ENCODE data around the gene ABCD3. TPM values are rescaled to one million over a fixed set of nuclear protein-coding genes. Genes with fewer than 3 reads are reported as not detected.

Gene ABCD3
- total RNA-seq, 2 experiments from 2014 or later = 28.0 to 31.5 TPM

DNA sequence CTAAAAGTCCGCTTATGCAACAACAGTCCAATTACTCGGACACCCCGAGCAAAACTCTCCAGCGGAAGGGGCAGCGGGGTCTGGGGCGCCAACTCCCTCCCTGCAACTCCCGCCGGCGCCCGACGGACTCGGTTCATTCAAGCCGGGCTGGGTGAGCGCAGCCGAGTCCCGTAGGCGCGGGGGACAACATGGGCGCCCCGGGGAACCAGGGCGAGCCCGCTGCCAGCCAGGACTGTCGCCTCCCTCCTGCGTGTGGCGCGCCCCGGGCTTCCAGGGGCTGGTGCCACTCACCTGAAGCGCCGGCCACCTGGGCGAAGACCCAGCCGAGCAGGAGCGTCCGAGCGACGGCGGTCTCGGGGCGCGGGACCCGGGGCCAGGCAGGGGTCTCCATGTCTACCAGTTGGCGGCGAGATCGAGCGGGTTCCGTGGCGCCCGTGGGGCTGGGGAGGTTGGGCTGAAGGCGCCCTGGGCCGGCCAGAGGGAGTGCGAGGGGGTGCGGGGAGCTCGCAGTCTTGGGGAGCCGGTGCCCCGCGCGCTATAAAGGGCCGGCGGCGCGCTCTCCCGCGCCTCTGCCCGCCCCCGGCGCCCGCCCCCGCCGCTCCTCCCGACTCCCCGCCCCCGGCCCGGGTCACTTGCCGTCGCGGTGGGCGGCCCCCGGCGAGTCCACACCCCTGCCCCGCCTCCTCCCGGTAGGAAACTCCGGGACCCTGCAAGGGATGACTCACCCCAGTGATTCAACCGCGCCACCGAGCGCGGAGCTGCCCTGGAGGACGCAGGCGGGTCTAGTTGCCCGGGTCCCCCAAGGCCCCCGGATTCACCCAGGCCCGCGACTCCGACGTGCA lies 123.3 kb downstream of the ABCD3 start, which contains the start of gene F3:
F3 (minus strand) TSS at position 514 of the 842 bp plus-strand sequence; CDS start at position 391, 123 bp downstream.
- Mint-ChIP-seq H3K36me3 (ENCODE audit: low read depth) (no peaks in the 10 kb centered on the region), H3K27ac (no peak within 1 kb of the TSS), H3K27me3 (peaks cover 74% of the 10 kb centered on the region), H3K4me3 (peak within 1 kb of the TSS; percentile 65), H3K9me3 (no peaks in the 10 kb centered on the region), H3K4me1 (peaks cover 16% of the 10 kb centered on the region)
- peak; percentile 55 for DNase-seq
- CTCF ChIA-PET = interaction anchor here (1.4 kb wide), 1 partner anchor 261 kb away, joined by 4 read pairs; no protein-coding TSS in a partner anchor
- POLR2A ChIA-PET = no interaction called here

DNA sequence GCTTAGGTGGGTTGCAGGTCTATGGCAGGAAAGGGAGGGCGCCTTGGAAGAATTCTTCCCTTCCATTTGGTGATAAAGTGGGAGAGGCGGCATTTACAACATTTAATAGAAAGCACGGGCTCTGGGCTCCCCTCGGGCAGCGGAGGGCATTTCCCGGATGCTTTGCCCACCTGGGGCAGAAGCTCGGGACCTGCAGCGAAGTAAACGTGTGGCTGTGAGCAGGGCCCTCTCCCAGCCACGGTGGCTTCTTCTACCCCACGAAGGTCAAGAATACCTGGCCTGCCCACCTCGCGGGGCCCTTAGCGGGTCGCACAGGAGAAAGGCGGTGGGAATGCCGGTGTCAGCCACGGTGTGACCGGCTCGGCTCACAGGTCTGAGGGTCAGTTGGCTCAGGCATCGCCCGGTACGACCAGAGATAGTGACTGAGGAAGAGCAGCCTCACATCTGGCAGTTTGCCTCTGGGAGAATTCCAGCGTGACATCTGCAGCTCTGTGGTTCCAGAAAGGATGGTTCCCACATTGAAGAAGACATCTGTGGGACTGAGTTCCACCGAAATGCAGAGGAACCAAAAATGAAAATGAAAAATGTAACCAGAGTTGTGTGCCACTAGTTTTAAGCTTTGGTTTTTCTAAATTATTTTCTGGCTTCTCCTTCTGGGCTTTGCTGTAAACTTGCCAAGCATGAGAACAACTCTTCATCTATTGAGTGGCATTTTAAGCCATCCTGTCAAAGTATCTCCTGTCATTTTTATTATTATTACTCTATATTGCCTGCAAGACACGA lies 124.1 kb downstream of the ABCD3 start:
- Mint-ChIP-seq H3K9me3 (no peaks in the 10 kb centered on the region), H3K36me3 (ENCODE audit: low read depth) (no peaks in the 10 kb centered on the region), H3K27ac (no peak overlapping the region), H3K27me3 (peaks cover 77% of the 10 kb centered on the region), H3K4me1 (peaks cover 16% of the 10 kb centered on the region), H3K4me3 (peak overlapping the region; percentile 65)
- no peak for DNase-seq
- ChIA-PET CTCF (interaction anchor here (1.4 kb wide), 1 partner anchor 260 kb away, joined by 4 read pairs; no protein-coding TSS in a partner anchor), POLR2A (no interaction called here)

DNA sequence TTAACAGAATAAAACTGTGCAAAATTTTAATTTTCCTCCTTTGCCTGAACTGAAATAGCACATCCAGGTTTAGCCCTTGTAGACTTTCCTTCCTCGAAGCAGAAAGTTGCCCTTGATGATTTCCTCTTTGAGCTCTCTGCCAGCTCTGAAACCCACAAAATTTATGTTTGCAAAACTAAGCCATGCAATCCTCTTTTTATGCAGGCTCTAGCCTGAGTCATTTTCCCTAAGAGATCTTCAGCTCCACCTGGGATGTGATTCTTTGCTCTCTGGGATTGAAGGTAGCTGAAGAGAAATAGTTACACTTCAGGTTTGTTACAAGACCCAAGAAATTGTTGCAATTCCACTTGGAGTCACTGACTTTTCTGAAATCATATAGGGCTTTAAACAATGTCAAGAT lies 124.8 kb downstream of the ABCD3 start:
- Mint-ChIP-seq H3K27me3 (peaks cover 75% of the 10 kb centered on the region), H3K27ac (no peak overlapping the region), H3K4me3 (no peak overlapping the region), H3K9me3 (no peaks in the 10 kb centered on the region), H3K4me1 (peaks cover 16% of the 10 kb centered on the region), H3K36me3 (ENCODE audit: low read depth) (no peaks in the 10 kb centered on the region)
- DNase-seq = no peak
- POLR2A ChIA-PET = no interaction called here
- CTCF ChIA-PET = interaction anchor here (1.4 kb wide), 1 partner anchor 259 kb away, joined by 4 read pairs; no protein-coding TSS in a partner anchor

DNA sequence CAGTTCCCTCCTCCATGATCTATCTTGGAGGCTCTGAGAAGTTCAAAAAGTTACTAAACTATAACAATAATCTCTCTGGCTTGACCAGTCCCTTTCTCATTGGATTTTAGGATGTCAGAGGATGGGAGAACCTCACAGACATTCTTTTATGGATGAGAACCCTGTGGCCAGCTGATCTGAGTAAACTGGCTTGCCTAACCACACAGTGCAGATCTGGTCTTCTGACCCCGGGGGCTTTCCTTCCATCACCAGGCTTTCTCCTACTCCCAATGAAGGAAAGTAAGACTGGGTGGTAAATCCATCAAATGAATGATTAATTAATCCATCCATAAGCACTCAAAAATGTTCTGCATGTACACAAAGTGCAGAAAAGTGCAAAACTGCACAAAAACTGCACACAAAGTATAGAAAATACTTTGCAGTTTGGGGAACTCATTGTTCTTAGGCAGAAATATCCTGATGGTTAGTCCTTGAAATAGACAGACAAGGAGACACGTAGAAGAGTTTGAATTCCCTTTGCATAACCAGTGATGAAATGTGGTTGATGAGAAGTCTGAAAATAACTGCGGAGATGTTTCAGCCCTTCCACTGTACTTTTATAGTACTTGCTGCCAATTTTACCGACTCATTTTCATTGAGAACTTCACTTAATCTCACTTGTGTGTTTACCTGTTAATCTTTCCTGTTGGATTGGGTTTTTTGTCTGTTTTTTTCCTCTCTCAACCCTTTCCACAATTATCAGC lies 125.9 kb downstream of the ABCD3 start:
- H3K36me3 Mint-ChIP-seq (ENCODE audit: low read depth) = no peaks in the 10 kb centered on the region
- no peak overlapping the region for H3K4me3 Mint-ChIP-seq
- no peaks in the 10 kb centered on the region for H3K9me3 Mint-ChIP-seq
- ChIA-PET CTCF (no interaction called here), POLR2A (no interaction called here)
- no peak overlapping the region for H3K27ac Mint-ChIP-seq
- peaks cover 72% of the 10 kb centered on the region for H3K27me3 Mint-ChIP-seq
- no peak for DNase-seq
- H3K4me1 Mint-ChIP-seq = peaks cover 16% of the 10 kb centered on the region

DNA sequence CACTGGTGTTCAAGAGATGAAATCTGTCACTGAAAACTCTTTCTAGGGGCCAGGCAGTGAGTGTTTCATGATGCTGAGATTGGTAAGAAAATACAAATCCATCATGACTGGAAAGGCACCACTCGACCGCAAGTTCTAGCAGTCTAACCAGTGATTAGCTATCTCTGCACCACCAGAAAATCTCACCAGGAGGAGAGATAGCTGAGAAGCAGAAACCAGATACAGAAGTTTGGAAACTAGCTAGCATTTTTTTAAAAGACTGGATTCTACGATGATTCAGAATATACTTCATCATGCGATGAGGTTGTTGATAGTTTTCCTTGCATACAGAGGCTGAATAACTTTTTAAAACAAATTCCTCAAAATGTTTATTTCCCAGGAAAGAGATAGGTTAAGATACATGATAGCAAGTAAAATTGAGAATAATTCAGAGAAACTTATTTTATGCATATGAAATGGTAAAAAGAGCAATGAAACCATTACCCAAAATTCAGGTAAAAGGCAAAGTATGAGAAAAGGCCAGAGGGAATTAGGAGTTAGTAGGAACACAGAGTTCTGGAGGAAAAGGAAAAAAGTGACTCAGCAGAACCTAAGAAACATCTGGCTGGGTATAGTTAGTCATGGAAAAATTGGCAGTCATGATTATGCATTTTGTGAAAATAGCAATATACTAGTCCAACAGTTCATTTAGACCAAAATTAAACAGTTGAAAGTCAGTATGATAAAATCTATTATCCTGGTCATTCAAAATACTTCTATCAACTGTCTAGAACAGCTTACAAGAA lies 126.7 kb downstream of the ABCD3 start:
- ChIA-PET CTCF (no interaction called here), POLR2A (no interaction called here)
- H3K27me3 Mint-ChIP-seq = peaks cover 67% of the 10 kb centered on the region
- peaks cover 16% of the 10 kb centered on the region for H3K4me1 Mint-ChIP-seq
- no peaks in the 10 kb centered on the region for H3K9me3 Mint-ChIP-seq
- H3K36me3 Mint-ChIP-seq (ENCODE audit: low read depth) = no peaks in the 10 kb centered on the region
- H3K27ac Mint-ChIP-seq = no peak overlapping the region
- DNase-seq = no peak
- no peak overlapping the region for H3K4me3 Mint-ChIP-seq

DNA sequence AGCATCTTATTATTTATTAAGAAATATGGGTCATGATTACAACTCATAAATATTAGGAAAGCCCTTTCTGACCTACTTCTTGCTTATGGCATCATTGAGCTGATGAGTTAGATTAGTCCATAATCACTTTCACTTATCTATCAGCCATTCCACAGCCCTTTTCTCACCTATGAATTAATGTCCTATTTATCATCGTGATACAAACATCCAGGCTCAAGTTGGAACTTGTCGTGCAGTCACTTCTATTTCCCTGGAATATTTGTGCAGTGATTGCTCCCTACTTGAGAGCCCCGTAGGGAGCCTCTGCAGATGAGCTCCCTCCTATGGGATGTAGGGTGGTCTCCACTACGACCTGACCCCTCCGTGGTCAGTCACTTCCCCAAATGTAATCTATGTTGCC lies 131.5 kb downstream of the ABCD3 start:
- no peaks in the 10 kb centered on the region for H3K36me3 Mint-ChIP-seq (ENCODE audit: low read depth)
- DNase-seq = no peak
- H3K4me3 Mint-ChIP-seq = no peak overlapping the region
- no peak overlapping the region for H3K27ac Mint-ChIP-seq
- CTCF ChIA-PET = no interaction called here
- no peaks in the 10 kb centered on the region for H3K4me1 Mint-ChIP-seq
- POLR2A ChIA-PET = no interaction called here
- H3K9me3 Mint-ChIP-seq = no peaks in the 10 kb centered on the region
- H3K27me3 Mint-ChIP-seq = peaks cover 39% of the 10 kb centered on the region

DNA sequence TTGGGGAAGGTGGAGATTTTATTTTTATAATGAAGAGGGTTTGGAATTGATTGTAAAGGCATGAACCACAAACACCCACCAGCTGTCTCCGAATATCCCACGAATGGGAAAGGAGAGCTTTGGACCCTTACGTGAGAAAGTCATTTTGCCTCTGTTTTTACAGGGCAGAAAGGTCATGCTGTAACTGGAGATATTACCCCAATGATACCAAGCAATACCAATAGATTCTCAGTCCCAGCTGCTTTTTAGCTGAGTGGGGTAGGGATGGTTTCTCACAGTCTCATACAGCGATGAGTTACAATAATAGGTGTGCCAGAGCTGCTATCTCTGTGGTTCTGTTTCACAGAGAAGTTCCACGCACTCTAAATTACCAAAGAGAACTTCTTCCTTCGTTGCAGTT lies 132.2 kb downstream of the ABCD3 start:
- Mint-ChIP-seq H3K27me3 (peaks cover 33% of the 10 kb centered on the region), H3K27ac (no peak overlapping the region), H3K36me3 (ENCODE audit: low read depth) (no peaks in the 10 kb centered on the region), H3K9me3 (no peaks in the 10 kb centered on the region), H3K4me1 (no peaks in the 10 kb centered on the region), H3K4me3 (no peak overlapping the region)
- ChIA-PET POLR2A (no interaction called here), CTCF (no interaction called here)
- DNase-seq = no peak

DNA sequence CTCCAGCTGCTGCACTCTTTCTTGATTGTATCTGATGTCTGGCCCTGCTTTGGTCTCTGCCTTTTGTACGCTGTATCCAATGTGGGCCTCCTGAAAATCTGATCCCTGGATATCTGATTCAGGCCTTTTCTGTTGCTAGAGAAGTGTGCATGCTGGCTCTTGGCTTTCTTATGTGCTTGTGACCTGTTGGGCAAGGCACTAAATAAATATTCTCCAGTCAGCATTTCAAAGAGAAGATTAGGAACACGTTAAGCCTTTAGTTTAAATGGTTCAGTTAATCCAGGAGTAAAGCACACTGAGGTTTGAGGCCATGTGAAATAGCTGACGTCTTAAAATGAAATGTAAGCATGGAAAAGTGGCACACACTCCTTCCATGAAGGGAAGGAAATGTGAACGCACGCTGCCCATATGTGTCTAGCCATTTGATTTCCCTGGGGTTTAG lies 132.6 kb downstream of the ABCD3 start:
- Mint-ChIP-seq H3K27me3 (peaks cover 33% of the 10 kb centered on the region), H3K4me1 (no peaks in the 10 kb centered on the region), H3K4me3 (no peak overlapping the region), H3K36me3 (ENCODE audit: low read depth) (no peaks in the 10 kb centered on the region), H3K9me3 (no peaks in the 10 kb centered on the region), H3K27ac (no peak overlapping the region)
- POLR2A ChIA-PET = no interaction called here
- CTCF ChIA-PET = no interaction called here
- DNase-seq = no peak

DNA sequence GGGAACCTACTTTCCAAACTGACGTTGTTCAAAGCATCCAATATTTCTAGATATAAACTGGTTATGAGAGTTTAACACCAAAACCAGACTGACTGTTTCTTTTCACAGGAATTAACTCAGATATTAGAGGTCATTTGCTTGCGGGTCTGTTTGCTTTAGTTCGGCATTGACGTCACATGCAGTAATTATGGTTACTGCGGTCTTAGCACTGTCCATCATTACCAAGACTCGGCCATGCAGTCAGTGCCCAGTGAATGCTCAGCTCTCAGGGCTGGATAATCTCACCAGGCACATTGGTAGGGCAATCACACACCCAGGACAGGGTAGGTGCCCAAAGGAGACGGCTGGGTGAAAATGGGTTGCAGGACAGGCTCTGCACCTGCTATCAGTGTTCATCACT lies 133.3 kb downstream of the ABCD3 start:
- no peaks in the 10 kb centered on the region for H3K4me1 Mint-ChIP-seq
- H3K9me3 Mint-ChIP-seq = no peaks in the 10 kb centered on the region
- no peak for DNase-seq
- H3K27ac Mint-ChIP-seq = no peak overlapping the region
- ChIA-PET POLR2A (no interaction called here), CTCF (no interaction called here)
- H3K27me3 Mint-ChIP-seq = peaks cover 28% of the 10 kb centered on the region
- H3K4me3 Mint-ChIP-seq = no peak overlapping the region
- H3K36me3 Mint-ChIP-seq (ENCODE audit: low read depth) = no peaks in the 10 kb centered on the region

DNA sequence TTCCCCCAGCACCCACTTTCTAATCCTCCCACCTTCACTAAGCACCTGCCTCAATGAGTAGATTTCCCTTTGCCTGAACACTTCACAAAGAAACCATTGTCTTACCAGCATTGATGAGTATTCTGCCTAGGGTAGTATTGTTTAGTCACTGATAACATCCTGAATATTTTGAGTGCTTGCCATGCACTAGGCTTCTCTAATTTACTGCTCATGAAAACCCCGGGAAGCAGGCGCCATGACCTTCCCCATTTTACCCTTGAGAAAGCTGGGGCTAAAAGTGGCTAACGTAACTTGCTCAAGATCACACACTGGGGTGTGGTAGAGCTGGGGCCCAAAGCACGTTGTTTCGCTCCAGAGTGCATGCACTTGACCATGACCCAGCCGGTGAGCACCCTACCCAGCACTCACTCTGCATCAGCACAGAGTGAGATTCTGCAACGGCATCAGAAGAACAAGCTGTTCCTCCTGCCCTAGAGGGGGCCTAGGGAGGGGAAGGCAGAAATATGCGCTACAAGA lies 133.9 kb downstream of the ABCD3 start:
- no peak overlapping the region for H3K4me3 Mint-ChIP-seq
- H3K27me3 Mint-ChIP-seq = peaks cover 21% of the 10 kb centered on the region
- no peak for DNase-seq
- POLR2A ChIA-PET = no interaction called here
- H3K9me3 Mint-ChIP-seq = no peaks in the 10 kb centered on the region
- no peaks in the 10 kb centered on the region for H3K4me1 Mint-ChIP-seq
- no peaks in the 10 kb centered on the region for H3K36me3 Mint-ChIP-seq (ENCODE audit: low read depth)
- H3K27ac Mint-ChIP-seq = no peak overlapping the region
- CTCF ChIA-PET = no interaction called here

DNA sequence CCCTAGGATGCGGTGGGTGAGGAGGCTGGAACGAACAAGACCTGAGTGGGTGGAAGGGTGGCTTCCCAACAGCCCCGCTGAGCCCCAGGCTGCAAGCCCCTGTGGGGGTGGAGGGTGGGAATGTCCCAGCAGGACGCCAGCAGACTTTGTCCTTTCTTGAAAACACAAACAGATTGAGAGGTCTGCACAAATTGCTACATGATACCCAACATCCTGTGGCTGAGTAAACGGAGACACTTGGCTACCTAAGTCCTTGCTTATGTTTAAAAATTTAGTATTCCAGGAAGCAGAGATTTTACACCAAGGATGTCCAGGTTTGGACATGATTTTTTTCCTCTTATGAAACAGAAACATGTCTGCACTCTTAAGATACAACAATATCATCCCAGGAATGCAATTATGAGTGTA lies 135.1 kb downstream of the ABCD3 start:
- no peaks in the 10 kb centered on the region for H3K9me3 Mint-ChIP-seq
- DNase-seq = no peak
- ChIA-PET POLR2A (no interaction called here), CTCF (no interaction called here)
- H3K27ac Mint-ChIP-seq = no peak overlapping the region
- no peaks in the 10 kb centered on the region for H3K4me1 Mint-ChIP-seq
- H3K36me3 Mint-ChIP-seq (ENCODE audit: low read depth) = no peaks in the 10 kb centered on the region
- H3K4me3 Mint-ChIP-seq = no peak overlapping the region
- H3K27me3 Mint-ChIP-seq = peaks cover 18% of the 10 kb centered on the region

DNA sequence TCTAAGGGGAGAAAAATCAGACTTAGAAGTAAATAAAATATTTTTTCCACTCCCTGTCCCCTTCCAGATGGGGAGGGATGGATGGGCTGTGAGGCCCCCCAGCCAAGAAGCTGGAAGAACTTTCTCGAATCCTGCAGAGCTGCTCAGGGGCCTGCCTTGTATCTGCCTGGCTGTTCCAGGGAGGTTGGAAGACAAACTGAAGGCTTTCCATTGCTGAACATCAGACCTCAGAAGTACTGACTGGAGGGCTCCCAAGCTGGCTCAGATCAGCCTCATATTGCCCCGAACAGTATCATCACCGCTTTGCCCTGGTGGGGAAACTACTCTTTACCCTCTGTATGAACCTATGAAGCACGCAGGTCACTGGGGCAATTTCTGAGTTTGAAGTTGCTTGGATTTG lies 135.7 kb downstream of the ABCD3 start:
- POLR2A ChIA-PET = no interaction called here
- H3K27me3 Mint-ChIP-seq = peaks cover 15% of the 10 kb centered on the region
- no peak overlapping the region for H3K27ac Mint-ChIP-seq
- no peaks in the 10 kb centered on the region for H3K4me1 Mint-ChIP-seq
- H3K9me3 Mint-ChIP-seq = peaks cover 2% of the 10 kb centered on the region
- CTCF ChIA-PET = no interaction called here
- no peak for DNase-seq
- H3K4me3 Mint-ChIP-seq = no peak overlapping the region
- no peaks in the 10 kb centered on the region for H3K36me3 Mint-ChIP-seq (ENCODE audit: low read depth)
